Osteocyte (in vitro differentiated cells): ENCODE results near the gene N4BP2. TPM values are rescaled to one million over a fixed set of nuclear protein-coding genes. Genes with fewer than 3 reads are reported as not detected.

Experiments
- DNase-seq: peaks from one replicate; pipeline ENCODE4 v3.0.0; 2021; ENCODE audit warnings: mixed read lengths; ENCODE audit not compliant: unreplicated experiment; ENCODE audit errors: extremely low spot score
- H3K27ac Mint-ChIP-seq: one replicate; pipeline ENCODE4 v1.8.0; 2021; ENCODE audit warnings: mild to moderate bottlenecking, mixed read lengths; ENCODE audit not compliant: unreplicated experiment
- H3K27me3 Mint-ChIP-seq: one replicate; pipeline ENCODE4 v1.8.0; 2021; ENCODE audit warnings: mixed read lengths; ENCODE audit not compliant: unreplicated experiment
- H3K36me3 Mint-ChIP-seq: one replicate; pipeline ENCODE4 v1.8.0; 2021; ENCODE audit warnings: mixed read lengths; ENCODE audit not compliant: unreplicated experiment
- H3K4me1 Mint-ChIP-seq: one replicate; pipeline ENCODE4 v1.8.0; 2021; ENCODE audit warnings: mixed read lengths; ENCODE audit not compliant: unreplicated experiment
- H3K4me3 Mint-ChIP-seq: one replicate; pipeline ENCODE4 v1.8.0; 2021; ENCODE audit warnings: mild to moderate bottlenecking, moderate library complexity, mixed read lengths; ENCODE audit not compliant: unreplicated experiment
- H3K9me3 Mint-ChIP-seq: one replicate; pipeline ENCODE4 v1.8.0; 2021; ENCODE audit warnings: mixed read lengths; ENCODE audit not compliant: unreplicated experiment
- CTCF ChIP-seq: fragments of 200-600 bp; sonication (generic); IDR thresholded peaks from 2 replicates; pipeline ENCODE4 v1.5.0; 2021; ENCODE audit warnings: antibody characterized with exemption, mild to moderate bottlenecking, moderate library complexity
- total RNA-seq: library from RNA; stranded (reverse); gene quantifications from 2 replicates; pipeline ENCODE4 v1.2.1, GENCODE V29; 2021

Gene N4BP2
- total RNA-seq, 1 donor from 2014 or later, result 14.9 TPM

GRCh38 chr4:40033613-40034012 lies 23.0 kb upstream of the N4BP2 start:
- no peaks in the 10 kb centered on the region for H3K4me1 Mint-ChIP-seq
- no peak overlapping the region for H3K4me3 Mint-ChIP-seq
- no peak for TF ChIP-seq CTCF
- no peak overlapping the region for H3K27ac Mint-ChIP-seq
- H3K27me3 Mint-ChIP-seq, result no peaks in the 10 kb centered on the region
- DNase-seq, result no peak
- no peaks in the 10 kb centered on the region for H3K36me3 Mint-ChIP-seq
- H3K9me3 Mint-ChIP-seq, result no peaks in the 10 kb centered on the region

- no peaks in the 10 kb centered on the region for H3K4me1 Mint-ChIP-seq
- TF ChIP-seq CTCF, result no peak
- no peaks in the 10 kb centered on the region for H3K9me3 Mint-ChIP-seq
- no peak overlapping the region for H3K27ac Mint-ChIP-seq
- no peaks in the 10 kb centered on the region for H3K27me3 Mint-ChIP-seq
- H3K36me3 Mint-ChIP-seq, result no peaks in the 10 kb centered on the region
- no peak for DNase-seq
- H3K4me3 Mint-ChIP-seq, result no peak overlapping the region
Measured at GRCh38 chr4:40038977-40039376, 17.7 kb upstream of the N4BP2 start.

- Mint-ChIP-seq H3K27ac (no peak overlapping the region), H3K36me3 (no peaks in the 10 kb centered on the region), H3K9me3 (no peaks in the 10 kb centered on the region), H3K4me1 (peaks cover 10% of the 10 kb centered on the region), H3K27me3 (no peaks in the 10 kb centered on the region), H3K4me3 (no peak overlapping the region)
- TF ChIP-seq CTCF, result no peak
- no peak for DNase-seq
Measured at GRCh38 chr4:40040908-40041307, 15.7 kb upstream of the N4BP2 start.

- Mint-ChIP-seq H3K27ac (no peak overlapping the region), H3K4me1 (peaks cover 21% of the 10 kb centered on the region), H3K4me3 (no peak overlapping the region), H3K36me3 (no peaks in the 10 kb centered on the region), H3K27me3 (no peaks in the 10 kb centered on the region), H3K9me3 (no peaks in the 10 kb centered on the region)
- DNase-seq, result no peak
- no peak for TF ChIP-seq CTCF
Measured at GRCh38 chr4:40043786-40044185, 12.9 kb upstream of the N4BP2 start.

- Mint-ChIP-seq H3K36me3 (no peaks in the 10 kb centered on the region), H3K27me3 (no peaks in the 10 kb centered on the region), H3K27ac (peak overlapping the region; percentile 84), H3K4me3 (peak overlapping the region; percentile 4), H3K4me1 (peaks cover 26% of the 10 kb centered on the region), H3K9me3 (no peaks in the 10 kb centered on the region)
- TF ChIP-seq CTCF, result peak; percentile 22
- DNase-seq, result no peak
Measured at GRCh38 chr4:40046311-40046980, 10.2 kb upstream of the N4BP2 start.
